LNCaP clone FGC (cell line): ENCODE results near the gene PRLH.

Experiments
- DNase-seq: peaks from one replicate; pipeline ENCODE4 v3.0.0-alpha.2; 2011; ENCODE audit warnings: low read depth
- H3K4me3 ChIP-seq: 2 replicates; pipeline ENCODE4 v1.5.1; 2011; ENCODE audit warnings: mild to moderate bottlenecking, low read depth, low read length, control low read depth
- TF ChIP-seq, protein P1 (sequence below): IDR thresholded peaks from 2 replicates; pipeline ENCODE4 v1.5.1; 2012; ENCODE audit warnings: mild to moderate bottlenecking; ENCODE audit not compliant: control insufficient read depth, insufficient read depth; ENCODE audit errors: extremely low read depth

PRLH gene

DNA sequence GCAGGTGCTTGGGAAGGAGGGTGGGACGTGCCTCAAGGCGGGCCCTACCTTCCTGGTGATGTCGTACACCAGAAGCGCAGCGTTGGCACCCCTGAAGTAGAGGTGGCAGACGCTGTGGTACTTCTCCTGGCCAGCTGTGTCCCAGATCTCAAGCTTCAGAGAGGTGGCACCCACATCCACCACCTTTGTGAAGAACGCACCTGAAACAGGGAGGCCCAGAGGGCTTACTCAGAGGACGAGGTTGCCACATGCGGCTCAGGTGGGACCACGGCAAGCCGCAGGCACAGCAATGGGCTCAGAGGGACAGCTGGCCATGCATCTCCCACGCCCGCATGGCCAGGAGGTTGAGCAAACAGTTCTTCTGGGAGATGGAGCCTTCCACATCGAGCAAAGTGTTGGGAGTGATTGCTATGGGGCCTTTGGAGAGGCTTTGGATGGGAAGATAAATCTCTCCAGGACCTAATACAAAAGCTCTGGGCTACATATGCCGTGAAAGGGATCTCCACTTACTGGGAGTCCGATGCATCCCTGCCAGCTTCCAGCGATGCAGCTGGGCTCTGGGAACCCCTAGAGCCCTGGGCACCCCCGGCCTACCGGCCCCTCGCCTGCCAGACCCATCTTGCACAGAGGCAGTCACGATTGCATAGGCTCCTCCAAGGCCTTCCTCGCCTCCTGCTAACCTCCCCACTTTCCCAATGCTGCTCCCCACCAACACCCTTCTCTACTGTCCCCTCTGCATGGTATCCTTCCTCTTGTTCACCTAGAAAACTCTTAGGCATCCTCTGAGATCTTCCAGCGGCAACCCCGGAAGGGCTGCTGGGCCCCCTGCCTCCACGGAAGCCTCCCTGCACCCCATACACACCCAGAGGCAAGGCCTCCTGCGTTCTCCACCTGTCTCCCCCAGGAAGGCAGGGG, 11.8 kb downstream of the PRLH start:
- DNase-seq = no peak
- no peak overlapping the region for H3K4me3 ChIP-seq
- TF ChIP-seq, protein P1, sequence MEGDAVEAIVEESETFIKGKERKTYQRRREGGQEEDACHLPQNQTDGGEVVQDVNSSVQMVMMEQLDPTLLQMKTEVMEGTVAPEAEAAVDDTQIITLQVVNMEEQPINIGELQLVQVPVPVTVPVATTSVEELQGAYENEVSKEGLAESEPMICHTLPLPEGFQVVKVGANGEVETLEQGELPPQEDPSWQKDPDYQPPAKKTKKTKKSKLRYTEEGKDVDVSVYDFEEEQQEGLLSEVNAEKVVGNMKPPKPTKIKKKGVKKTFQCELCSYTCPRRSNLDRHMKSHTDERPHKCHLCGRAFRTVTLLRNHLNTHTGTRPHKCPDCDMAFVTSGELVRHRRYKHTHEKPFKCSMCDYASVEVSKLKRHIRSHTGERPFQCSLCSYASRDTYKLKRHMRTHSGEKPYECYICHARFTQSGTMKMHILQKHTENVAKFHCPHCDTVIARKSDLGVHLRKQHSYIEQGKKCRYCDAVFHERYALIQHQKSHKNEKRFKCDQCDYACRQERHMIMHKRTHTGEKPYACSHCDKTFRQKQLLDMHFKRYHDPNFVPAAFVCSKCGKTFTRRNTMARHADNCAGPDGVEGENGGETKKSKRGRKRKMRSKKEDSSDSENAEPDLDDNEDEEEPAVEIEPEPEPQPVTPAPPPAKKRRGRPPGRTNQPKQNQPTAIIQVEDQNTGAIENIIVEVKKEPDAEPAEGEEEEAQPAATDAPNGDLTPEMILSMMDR = no peak

DNA sequence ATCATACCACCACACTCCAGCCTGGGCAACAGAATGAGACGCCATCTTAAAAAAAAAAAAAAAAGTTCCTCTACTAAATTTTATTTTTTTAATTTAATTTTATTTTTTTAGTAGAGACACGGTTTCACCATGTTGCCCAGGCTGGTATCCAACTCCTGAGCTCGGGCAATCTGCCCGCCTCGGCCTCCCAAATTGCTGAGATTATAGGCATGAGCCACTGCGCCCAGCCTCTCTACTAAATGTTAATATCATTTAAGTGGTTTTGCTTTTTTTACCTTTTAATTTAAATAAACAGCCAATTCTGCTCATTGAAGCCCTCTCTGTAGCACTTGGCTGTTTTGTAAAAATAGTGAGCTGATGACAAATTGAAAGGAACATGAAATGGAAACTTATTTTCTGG, 15.0 kb downstream of the PRLH start:
- H3K4me3 ChIP-seq = no peak overlapping the region
- DNase-seq = no peak
- TF ChIP-seq, protein P1 = no peak

DNA sequence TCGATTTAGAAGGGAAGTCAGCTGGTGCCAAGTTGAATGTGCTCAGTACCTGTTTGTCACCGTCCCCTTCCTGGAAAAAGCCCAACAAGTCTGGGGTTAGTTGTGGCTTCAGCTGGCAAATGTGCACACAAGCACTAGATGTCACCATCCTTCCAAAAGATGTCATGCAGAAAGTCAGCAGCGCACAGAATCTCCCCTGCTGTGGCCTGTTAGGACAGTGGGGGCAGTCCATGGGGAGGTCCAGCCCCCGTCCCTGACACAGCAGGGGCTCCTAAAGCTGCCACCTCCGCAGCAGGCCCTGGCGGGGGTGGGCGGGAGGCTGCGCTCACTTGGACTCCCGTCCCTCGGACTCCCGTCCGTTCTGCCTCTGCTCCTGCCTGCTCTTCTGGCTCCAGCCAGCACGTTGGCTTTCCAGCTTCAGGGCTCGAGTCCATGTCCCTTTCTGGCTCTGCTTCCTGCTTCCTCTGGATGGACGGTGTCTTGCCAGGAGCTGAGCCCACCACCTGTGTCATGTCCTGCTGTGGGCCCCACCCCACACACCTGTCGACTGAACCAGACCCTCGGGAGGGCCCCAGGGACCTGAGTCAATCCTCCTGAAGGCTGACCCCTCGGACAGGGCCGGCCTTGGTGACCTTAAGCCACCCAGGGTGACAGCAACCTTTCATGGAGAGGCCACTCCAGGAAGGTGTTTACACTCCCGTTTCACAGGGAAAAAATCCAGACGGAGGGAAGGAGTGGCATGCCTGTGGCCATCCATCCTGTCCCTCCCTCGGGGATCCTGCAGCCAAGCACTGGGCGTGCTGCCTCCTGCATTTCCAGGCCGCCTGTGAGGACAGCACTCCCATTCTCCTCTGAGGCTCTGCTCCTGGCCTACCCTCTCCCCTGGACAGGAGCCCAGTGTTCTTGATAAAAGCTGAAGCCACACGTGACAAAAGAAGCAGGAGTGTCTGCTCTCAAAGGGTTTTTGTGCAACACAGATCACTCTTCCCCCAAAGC, 15.7 kb downstream of the PRLH start:
- no peak overlapping the region for H3K4me3 ChIP-seq
- TF ChIP-seq, protein P1 = peak; percentile 77
- peak; percentile 86 for DNase-seq

DNA sequence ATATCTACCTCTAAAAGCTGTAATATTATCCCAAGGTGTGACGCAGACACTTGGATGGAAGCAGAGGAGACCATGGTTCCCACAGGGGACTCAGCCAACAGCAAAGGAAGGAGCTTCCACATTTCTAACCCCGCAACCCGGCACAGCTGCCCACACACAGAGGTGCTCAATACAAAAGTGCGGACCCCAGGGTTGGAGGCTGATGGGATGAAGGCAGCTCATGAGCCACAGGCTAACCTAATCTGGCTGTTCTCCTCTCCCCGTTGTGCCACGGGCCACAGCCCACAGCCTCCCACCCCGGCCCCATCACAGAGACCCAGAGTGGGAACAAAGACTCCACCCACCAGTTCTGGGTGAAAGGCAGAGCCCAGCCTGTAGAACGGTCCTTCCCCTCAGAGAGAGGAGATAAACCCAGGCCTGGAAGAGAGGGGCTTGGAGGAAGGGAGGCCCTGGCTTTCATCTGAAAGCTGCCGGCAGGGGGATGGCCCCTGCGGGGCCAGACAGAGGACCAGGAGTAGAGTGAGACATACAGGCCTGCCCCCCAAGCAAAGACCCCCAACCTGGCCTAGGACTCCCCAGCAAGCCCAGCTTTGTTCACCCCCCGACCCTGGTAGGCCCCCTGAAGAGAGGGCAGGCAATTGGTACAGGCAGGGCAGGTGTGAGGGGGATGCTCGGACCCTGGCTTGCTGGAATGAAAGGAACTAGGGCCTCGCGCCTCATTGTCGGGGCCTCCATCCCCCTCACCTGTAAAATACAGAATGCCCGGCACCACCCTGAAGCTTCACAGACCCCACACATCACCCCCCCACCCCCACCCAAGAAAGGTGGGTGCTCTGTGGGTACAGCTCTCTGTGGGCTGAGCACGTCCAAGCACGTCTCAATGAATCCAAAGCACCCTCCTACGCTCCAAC, 17.3 kb downstream of the PRLH start:
- H3K4me3 ChIP-seq = no peak overlapping the region
- TF ChIP-seq, protein P1 = no peak
- no peak for DNase-seq

DNA sequence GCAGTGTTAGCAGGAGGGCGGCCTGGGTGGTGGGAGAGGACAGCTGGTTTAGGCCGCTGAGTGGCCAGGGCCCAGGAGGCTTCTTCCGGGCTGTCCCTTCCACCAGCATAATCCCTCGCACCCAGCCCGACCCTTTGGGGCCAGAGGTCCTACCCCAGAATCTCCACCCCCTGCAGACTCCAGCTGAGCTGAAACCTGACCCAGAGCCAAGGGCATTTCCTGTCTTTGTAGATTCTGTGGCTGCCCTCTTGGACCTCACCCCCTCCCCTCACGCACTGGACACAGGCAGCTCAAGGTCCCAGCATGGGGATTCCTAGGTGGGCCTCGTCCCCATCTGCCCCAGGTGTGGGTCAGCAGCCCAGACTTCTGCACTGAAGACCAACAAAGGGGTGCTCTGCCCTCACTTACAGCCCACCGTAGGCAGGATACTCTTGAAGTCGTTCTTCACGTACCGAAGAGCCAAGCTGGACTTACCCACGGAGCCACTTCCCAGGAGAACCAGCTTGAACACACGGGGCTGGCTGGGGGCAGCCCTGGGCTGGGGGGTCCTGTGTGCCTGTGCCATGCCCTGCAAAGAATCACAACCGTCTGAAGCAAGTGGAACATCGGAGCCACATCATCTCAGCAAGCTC, 19.3 kb downstream of the PRLH start:
- no peak for DNase-seq
- no peak overlapping the region for H3K4me3 ChIP-seq
- TF ChIP-seq, protein P1 = no peak
